IMR-90 (cell line): ENCODE measurements around the gene NFATC1. TPM values are rescaled to one million over a fixed set of nuclear protein-coding genes. Genes with fewer than 3 reads are reported as not detected.

Source experiments
- ATAC-seq: fragments of 200-7000 bp; cut with Tn5 transposase; 2 replicates; pipeline ENCODE4 v1.9.1; 2020; ENCODE audit warnings: low read depth, mild to moderate bottlenecking, moderate library complexity
- BruUV-seq: library from RNA; stranded (reverse); fragments of 400-500 nt; replicated peaks from 2 replicates; lab custom pipeline; 2021; lab: Mats Ljungman, UMichigan
- CTCF ChIA-PET: fragments of 300-600 bp; formaldehyde crosslinking; extraction: SDS; loops from one replicate; lab custom pipeline; 2021; ENCODE audit warnings: antibody characterized with exemption; lab: Yijun Ruan, JAX
- POLR2A ChIA-PET: fragments of 300-600 bp; sonication (Branson Sonifier 250); formaldehyde crosslinking; loops from one replicate; lab custom pipeline; 2022; ENCODE audit warnings: antibody characterized with exemption; ENCODE audit not compliant: unreplicated experiment; lab: Charles Lee
- DNase-seq: peaks from one replicate; pipeline ENCODE4 v3.0.0; 2013
- H2AFZ ChIP-seq: replicated peaks from 2 replicates; pipeline ENCODE3; 2013; ENCODE audit warnings: low read length, mild to moderate bottlenecking; ENCODE audit not compliant: poor library complexity
- H2AK5ac ChIP-seq: 2 replicates; pipeline ENCODE4 v1.6.1; 2013; ENCODE audit warnings: low read depth, low read length, inconsistent platforms
- H2AK9ac ChIP-seq: replicated peaks from 2 replicates; pipeline ENCODE3; 2013; ENCODE audit warnings: mild to moderate bottlenecking, low read depth, low read length, moderate library complexity; ENCODE audit not compliant: poor library complexity
- H2BK120ac ChIP-seq: 2 replicates; pipeline ENCODE4 v1.6.1; 2013; ENCODE audit warnings: low read depth, low read length, inconsistent platforms
- H2BK15ac ChIP-seq: 3 replicates; pipeline ENCODE4 v1.6.1; 2013; ENCODE audit warnings: low read depth, low read length, inconsistent platforms
- H2BK20ac ChIP-seq: 2 replicates; pipeline ENCODE4 v1.6.1; 2013; ENCODE audit warnings: low read depth, mild to moderate bottlenecking, inconsistent platforms, low read length, moderate library complexity
- H2BK5ac ChIP-seq: 2 replicates; pipeline ENCODE4 v1.6.1; 2013; ENCODE audit warnings: mild to moderate bottlenecking, low read depth, low read length, inconsistent platforms; ENCODE audit not compliant: poor library complexity, severe bottlenecking
- H3K14ac ChIP-seq: replicated peaks from 2 replicates; pipeline ENCODE4 v1.6.1; 2013; ENCODE audit warnings: low read depth, low read length, inconsistent platforms
- H3K18ac ChIP-seq: 2 replicates; pipeline ENCODE4 v1.6.1; 2013; ENCODE audit warnings: low read depth, low read length, control low read depth
- H3K23ac ChIP-seq: 2 replicates; pipeline ENCODE4 v1.6.1; 2013; ENCODE audit warnings: low read depth, low read length, inconsistent platforms
- H3K27ac ChIP-seq: 2 replicates; pipeline ENCODE4 v1.5.1; 2013; ENCODE audit warnings: mild to moderate bottlenecking, control low read depth, low read length; ENCODE audit not compliant: insufficient read depth
- H3K27me3 ChIP-seq: 2 replicates; pipeline ENCODE4 v1.6.1; 2013; ENCODE audit warnings: low read length; ENCODE audit not compliant: control insufficient read depth, insufficient read depth
- H3K36me3 ChIP-seq: 2 replicates; pipeline ENCODE4 v1.6.1; 2013; ENCODE audit warnings: low read length, mixed read lengths; ENCODE audit not compliant: control insufficient read depth, insufficient read depth
- H3K4ac ChIP-seq: 2 replicates; pipeline ENCODE4 v1.6.1; 2013; ENCODE audit warnings: low read depth, low read length, inconsistent platforms
- H3K4me1 ChIP-seq: 2 replicates; pipeline ENCODE4 v1.6.1; 2013; ENCODE audit warnings: low read length, mixed read lengths; ENCODE audit not compliant: control insufficient read depth, insufficient read depth
- H3K4me2 ChIP-seq: 2 replicates; pipeline ENCODE4 v1.6.1; 2013; ENCODE audit warnings: low read depth, mild to moderate bottlenecking, control low read depth, low read length, moderate library complexity
- H3K4me3 ChIP-seq: 2 replicates; pipeline ENCODE4 v1.5.1; 2013; ENCODE audit warnings: low read depth, mild to moderate bottlenecking, control low read depth, low read length, moderate library complexity; ENCODE audit not compliant: insufficient read depth
- H3K56ac ChIP-seq: 2 replicates; pipeline ENCODE4 v1.6.1; 2013; ENCODE audit warnings: low read length, inconsistent platforms; ENCODE audit not compliant: insufficient read depth; ENCODE audit errors: extremely low read depth
- H3K79me1 ChIP-seq, 2 experiments: 2 replicates each; pipeline ENCODE4 v1.6.1; 2013; ENCODE audit warnings: low read length in 2 of 2, inconsistent platforms in 1 of 2, low read depth in 1 of 2
- H3K9ac ChIP-seq: 2 replicates; pipeline ENCODE4 v1.6.1; 2013; ENCODE audit warnings: low read depth, low read length, control low read depth
- H3K9me1 ChIP-seq: 2 replicates; pipeline ENCODE4 v1.6.1; 2013; ENCODE audit warnings: low read length, inconsistent platforms; ENCODE audit not compliant: insufficient read depth
- H3K9me3 ChIP-seq: 2 replicates; pipeline ENCODE4 v1.6.1; 2013; ENCODE audit warnings: low read length; ENCODE audit not compliant: control insufficient read depth, insufficient read depth
- H4K20me1 ChIP-seq: 2 replicates; pipeline ENCODE4 v1.6.1; 2013; ENCODE audit warnings: low read length, inconsistent platforms; ENCODE audit not compliant: insufficient read depth
- H4K5ac ChIP-seq: 2 replicates; pipeline ENCODE4 v1.6.1; 2013; ENCODE audit warnings: mild to moderate bottlenecking, low read depth, low read length, control low read depth
- H4K8ac ChIP-seq, 2 experiments: 2 replicates each; pipeline ENCODE4 v1.6.1; 2013; ENCODE audit warnings: low read depth in 2 of 2, low read length in 2 of 2, control low read depth in 1 of 2, inconsistent platforms in 1 of 2
- H4K91ac ChIP-seq: 2 replicates; pipeline ENCODE4 v1.6.1; 2013; ENCODE audit warnings: low read depth, low read length, inconsistent platforms; ENCODE audit not compliant: insufficient read depth
- MAFK ChIP-seq: IDR thresholded peaks from 2 replicates; pipeline ENCODE4 v1.6.1; 2012; ENCODE audit warnings: low read depth, low read length, improper control_type of control experiment
- POLR2A ChIP-seq: IDR thresholded peaks from 2 replicates; pipeline ENCODE4 v1.6.1; 2012; ENCODE audit warnings: mild to moderate bottlenecking, low read depth, low read length
- WGBS, 2 experiments: methylation state at CpG; one replicate each; pipeline versions ENCODE4 v1.1.5 to v1.1.7; 2013; ENCODE audit warnings: missing lambda C conversion rate in 2 of 2; ENCODE audit not compliant: insufficient read length in 1 of 2; ENCODE audit errors: extremely low coverage in 2 of 2; 5-methylcytosine and 5-hydroxymethylcytosine counted together
- dilution Hi-C: fragments of 300-500 bp; cut with HindIII; formaldehyde crosslinking; loops from one replicate; pipeline ENCODE4 v1.14.3; 2018; ENCODE audit warnings: low sequenced_read_pairs; ENCODE audit not compliant: unreplicated experiment
- in situ Hi-C: fragments of 300-500 bp; cut with MboI; formaldehyde crosslinking; loops from 3 replicates; pipeline ENCODE4 v1.14.3; 2019; ENCODE audit warnings: low sequenced_read_pairs, inconsistent platforms, mixed read lengths
- intact Hi-C: fragments of 100-400 bp; cut with micrococcal nuclease; formaldehyde crosslinking; loops from 2 replicates; pipeline ENCODE4 v1.10.0; 2022
- polyA plus RNA-seq, 3 experiments: library from polyadenylated mRNA; depleted of rRNA; stranded (reverse); fragments of >200 nt; gene quantifications; 2 replicates each; pipeline ENCODE4 v1.2.3, GENCODE V29; 2012; ENCODE audit warnings: low replicate concordance in 1 of 3
- total RNA-seq: library from RNA; depleted of rRNA; stranded (reverse); fragments of >200 nt; gene quantifications from 2 replicates; pipeline ENCODE4 v1.2.3, GENCODE V29; 2012

The NFATC1 gene
- total and polyA plus RNA-seq, 2 of the 4 experiments (the other 2 are of a cell fraction), result 0.36 to 1.8 TPM

DNA sequence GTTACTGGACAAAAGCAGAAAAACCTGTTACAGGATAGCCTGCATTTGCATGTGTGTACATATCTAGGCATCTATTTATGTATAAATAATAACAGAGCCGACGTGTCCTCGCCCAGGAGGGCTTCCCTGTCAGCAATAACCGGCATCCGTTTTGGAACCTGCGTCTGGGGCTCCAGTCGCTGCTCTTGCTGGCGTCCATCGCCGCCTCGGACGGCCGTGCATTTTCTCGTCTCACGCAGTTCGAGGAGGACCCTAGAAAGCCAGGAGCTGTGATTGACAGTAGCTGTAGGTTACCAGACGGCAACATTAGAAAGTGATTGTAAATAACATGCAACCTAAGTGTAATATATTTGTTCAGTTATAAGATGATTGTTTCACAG lies 132.6 kb downstream of the NFATC1 start:
- H3K36me3 ChIP-seq, result no peaks in the 10 kb centered on the region
- H3K9me3 ChIP-seq, result no peaks in the 10 kb centered on the region
- no peaks in the 10 kb centered on the region; the same call in 1 of the 2 replicates for H3K4me1 ChIP-seq
- no peak overlapping the region for H2AK5ac ChIP-seq
- no peak overlapping the region for H3K14ac ChIP-seq
- no peak overlapping the region for H3K4me3 ChIP-seq
- no peak overlapping the region for H3K27ac ChIP-seq
- H2BK5ac ChIP-seq, result no peak overlapping the region
- 98% methylated on average over 8 of the region's 17 CpGs; no CpG with 5 or more reads in 1 of the 2 experiments for WGBS, 2 experiments
- H2BK120ac ChIP-seq, result no peak overlapping the region
- no peak overlapping the region for H3K9ac ChIP-seq
- no peak overlapping the region for H3K4me2 ChIP-seq
- no peak overlapping the region for H2BK20ac ChIP-seq
- peaks cover 10% of the 10 kb centered on the region for H3K27me3 ChIP-seq
- ATAC-seq, result no peak
- H3K9me1 ChIP-seq, result no peaks in the 10 kb centered on the region
- H3K79me1 ChIP-seq, result no peaks in the 10 kb centered on the region
- no peak overlapping the region for H4K91ac ChIP-seq
- TF ChIP-seq POLR2A (no peak), MAFK (no peak)
- in situ Hi-C loops (no loop called here), dilution Hi-C loops (no loop called here), intact Hi-C loops (loop anchor here (1.0 kb wide), 3 partner anchors 116 to 147 kb away; no protein-coding TSS in a partner anchor)
- H3K18ac ChIP-seq, result no peak overlapping the region
- no peak overlapping the region for H2BK15ac ChIP-seq
- H3K56ac ChIP-seq, result no peak overlapping the region
- H4K20me1 ChIP-seq, result no peaks in the 10 kb centered on the region; the same call in 1 of the 2 replicates
- H4K8ac ChIP-seq, result no peak overlapping the region
- no peak overlapping the region for H4K5ac ChIP-seq
- no peak overlapping the region for H2AFZ ChIP-seq
- H3K23ac ChIP-seq, result no peak overlapping the region
- ChIA-PET POLR2A (no interaction called here), CTCF (interaction anchor here (1.0 kb wide), 1 partner anchor 8 kb away, joined by 3 read pairs; no protein-coding TSS in a partner anchor)
- no peak overlapping the region for H3K4ac ChIP-seq
- no peak overlapping the region for H2AK9ac ChIP-seq
- no TSS peak for BruUV-seq
- no peak for DNase-seq
